HG03025 (cell line): Measurements from ENCODE around the gene ASH1L.
"Not testable (repeated sequence)": the region's sequence is repeated elsewhere in the genome, so short reads cannot be mapped to it uniquely, and the experiment has no call there.

ENCODE experiments used
- ATAC-seq: cut with Tn5 transposase; IDR thresholded peaks from one replicate; pipeline ENCODE4 v1.9.1; 2021; ENCODE audit warnings: mild to moderate bottlenecking, moderate library complexity; ENCODE audit not compliant: unreplicated experiment, low FRiP score

The ASH1L gene

DNA sequence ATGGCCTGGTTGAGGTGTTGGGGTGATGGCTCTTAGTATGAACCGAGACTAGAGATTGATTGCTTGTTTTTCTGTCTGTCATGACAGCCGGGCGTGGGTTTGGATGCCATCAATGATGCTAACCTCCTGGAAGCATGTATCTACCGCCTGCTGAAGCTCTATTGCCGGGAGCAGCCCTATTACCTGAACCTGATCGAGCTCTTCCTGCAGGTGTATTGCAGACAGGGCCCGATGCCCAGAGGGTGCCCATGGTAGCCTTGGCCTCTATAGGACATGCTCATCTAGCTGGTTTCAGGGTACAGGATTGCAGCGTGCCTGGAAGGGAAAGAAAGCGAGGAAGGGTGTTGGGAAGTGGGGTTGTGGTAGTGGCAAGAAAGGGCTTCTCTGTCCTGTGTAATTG, 244.5 kb downstream of the ASH1L start:
- ATAC-seq = no peak

DNA sequence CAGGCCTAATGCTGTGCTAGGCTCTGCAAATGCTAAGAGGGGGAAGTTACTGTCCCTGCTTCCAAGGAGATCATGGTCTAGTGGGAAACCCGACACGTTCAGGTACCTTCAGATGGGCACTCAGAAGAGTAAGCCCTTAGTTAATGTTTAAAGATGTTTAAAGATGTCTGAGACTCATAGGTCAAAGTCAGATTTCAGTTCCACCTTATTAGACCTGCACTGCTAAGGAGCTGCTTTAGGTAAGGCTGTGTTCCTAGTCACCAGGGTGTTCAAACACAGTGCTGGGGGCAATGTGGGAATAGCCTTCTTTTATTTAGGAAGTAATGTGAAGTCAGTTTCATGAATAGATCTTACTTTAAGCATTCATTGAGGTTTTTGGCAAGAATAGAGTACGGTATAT, 245.7 kb downstream of the ASH1L start:
- no peak for ATAC-seq

DNA sequence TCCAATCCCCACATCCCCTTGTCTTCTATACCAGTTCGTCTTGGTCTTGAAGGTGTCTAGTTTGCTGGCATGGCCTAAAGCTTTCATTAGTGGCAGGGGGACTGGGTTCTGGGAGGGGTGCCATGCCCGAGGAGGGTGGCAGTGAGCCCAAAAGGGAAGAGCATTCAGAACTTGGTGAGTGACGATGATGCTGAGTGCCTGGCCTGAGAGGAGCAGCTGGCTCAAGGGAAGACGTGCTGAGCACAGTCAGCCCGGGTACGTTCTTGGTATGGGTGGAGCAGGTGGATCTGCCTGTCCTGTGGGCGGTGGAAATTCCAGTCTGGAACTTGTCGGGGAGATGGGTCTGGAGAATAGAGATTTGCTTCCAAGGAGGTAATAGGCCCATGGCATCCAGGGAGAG, 249.3 kb downstream of the ASH1L start:
- ATAC-seq = no peak

DNA sequence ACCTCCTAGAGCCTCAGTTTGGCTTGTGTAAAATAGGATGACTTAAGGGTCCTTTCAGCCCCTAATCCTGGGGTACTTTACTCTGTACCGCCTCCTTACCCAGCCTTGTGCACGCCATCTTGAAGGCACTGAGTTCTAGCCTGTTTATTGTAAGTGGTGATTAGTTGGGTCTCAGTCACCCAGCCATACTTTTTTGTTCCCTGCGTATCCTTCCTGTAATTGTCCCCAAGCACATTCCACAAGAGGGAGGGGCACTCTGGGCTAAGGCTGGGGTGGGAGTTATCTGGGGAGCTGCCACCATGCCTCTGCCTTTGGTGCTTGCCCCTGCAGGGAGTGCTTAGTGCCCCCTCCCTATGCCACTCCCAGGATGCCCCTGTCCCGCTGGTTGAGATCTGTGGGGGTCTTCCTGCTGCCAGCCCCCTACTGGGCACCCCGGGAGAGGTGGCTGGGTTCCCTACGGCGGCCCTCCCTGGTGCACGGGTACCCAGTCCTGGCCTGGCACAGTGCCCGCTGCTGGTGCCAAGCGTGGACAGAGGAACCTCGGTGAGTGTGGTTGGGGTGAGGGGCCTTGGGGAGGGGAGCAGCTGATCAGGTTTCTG, 253.1 kb downstream of the ASH1L start:
- ATAC-seq = no peak

DNA sequence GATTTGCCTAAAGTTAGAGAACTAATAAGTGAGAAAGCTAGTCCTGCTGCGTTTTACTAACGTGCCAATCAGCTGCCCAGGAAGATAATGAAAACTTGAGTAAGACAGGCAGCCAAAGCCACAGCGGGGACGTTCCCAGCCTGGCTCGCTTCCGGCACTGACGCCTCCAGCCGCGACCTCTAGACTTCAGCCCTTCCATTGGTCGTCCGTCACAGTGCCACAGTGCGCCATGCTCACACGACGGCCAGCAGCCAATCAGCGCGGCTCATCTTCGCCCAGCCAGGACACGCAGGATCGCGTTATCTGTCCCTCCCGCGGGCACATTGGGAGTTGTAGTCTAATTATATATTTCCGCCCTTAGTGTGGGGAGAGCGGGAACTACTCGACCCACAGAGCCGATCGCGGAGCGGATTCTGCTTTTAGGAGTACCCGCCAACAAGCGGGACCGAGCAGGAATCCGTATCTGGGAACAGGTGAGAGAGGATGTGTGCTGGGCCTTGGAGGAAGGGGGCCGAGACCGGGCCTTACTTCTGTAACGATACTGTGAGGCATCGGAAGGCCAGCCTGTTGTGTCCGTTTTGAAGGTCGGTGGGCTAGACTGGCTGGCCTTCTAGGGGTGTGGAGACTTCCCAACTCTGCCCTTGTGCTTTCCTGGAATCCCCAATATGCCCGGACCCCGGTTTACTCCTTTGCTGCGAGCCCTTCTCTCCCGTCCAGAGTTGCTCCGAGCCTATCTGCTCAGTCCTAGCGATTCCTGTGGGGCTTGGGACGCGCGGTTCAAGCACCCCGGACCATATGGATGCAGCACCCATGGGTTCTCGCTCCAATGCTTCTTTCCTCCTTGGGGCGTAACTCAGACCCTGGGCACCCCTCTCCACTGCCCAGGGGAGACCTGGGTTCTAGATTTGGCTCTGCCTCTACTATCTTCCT, 253.8 kb downstream of the ASH1L start, which contains the start of gene FDPS:
Gene FDPS, plus strand, starts transcription at position 374 of the 930 bp plus-strand sequence. CDS start 924 bp downstream, outside the sequence.
- peak; percentile 84 for ATAC-seq

DNA sequence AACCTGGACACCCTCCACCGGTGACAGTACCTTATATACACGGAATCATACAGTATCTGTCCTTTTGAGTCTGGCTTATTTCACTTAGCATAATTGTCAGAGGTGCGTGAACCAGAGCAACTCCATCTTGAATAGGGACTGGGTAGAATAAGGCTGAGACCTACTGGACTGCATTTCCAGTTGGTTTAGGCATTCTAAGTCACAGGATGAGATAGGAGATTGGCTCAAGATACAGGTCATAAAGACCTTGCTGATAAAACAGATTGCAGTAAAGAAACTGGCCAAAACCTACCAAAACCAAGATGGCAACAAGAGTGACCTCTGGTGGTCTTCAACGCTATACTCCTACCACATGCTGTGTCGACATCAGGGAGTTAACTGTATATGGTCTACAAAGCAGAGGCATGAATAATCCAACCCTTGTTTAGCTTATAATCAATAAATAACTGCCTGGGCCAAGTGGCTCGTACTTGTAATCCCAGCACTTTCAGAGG, 255.3 kb downstream of the ASH1L start:
- no peak for ATAC-seq

DNA sequence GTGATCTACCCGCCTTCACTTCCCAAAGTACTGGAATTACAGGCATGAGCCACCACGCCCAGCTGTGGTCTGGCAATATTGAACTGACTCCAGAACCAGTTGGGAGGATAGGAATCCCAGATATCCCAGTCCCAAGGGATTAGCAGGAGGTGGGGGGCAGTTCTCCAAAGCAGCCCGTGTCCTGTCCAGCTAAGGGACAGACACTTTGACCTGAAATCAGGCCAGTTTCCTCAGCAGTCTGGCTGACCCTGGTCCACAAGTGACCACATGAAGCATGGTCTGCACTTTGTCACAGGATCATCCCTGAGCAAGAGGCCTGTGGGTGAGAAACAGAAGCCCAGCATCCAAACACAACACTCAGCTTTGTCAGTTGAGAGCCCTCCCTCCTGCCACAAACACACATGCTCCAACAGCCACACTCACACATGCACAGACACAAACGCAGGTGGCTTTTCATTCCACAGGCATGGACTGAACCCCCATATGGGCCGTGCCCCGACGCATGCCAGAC, 256.7 kb downstream of the ASH1L start:
- no peak for ATAC-seq

DNA sequence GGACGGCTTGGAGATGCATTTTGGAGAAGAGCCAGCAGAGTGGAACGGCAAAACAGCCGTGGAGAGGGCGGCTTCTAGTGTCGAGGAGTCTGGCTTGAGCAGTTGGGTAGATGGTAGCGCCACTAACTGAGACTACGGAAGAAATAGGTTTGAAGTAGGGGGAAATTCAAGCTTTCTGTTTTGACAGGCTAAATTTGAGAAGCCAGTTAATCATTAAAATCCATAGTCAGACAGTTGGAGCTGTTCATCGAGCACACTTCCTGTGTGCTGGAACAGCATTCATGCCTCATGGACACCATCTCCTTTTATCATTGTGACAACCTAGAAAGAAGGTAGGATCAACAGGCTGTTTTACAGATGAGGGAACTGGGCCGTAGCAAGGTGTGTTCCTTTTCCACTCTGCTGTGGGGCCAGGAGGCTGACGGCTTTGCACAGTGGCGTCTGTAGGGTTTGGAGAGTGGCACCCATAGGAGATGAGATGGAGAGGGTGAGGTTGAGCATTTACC, 258.0 kb downstream of the ASH1L start:
- ATAC-seq = no peak

DNA sequence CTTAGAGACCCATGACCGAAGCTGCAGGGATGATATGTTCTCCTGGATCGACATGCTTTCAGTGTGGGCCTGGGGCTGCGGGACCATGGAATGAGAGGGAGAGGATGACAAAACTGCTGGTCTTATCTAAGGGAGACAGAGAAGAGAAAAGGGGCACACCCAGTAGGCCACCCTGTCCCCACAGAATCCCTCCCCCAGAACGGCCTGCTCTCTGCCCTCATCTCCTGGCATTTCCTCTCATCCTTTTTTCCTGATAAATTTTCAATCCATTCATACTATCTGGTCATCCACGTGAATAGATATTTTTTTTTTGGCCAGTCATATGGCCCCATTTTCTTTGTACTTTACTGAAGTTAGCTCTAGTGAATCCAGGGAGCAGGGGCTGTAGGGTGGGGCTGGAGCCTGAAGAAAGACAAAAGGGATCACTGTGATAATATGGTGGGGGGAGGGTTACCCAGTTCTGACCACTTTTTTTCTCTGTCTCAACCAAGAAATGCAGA, 261.2 kb downstream of the ASH1L start, which contains the start of gene PKLR:
Gene PKLR, minus strand, starts transcription at position 97 of the 500 bp plus-strand sequence. Its CDS starts 43 bp downstream, at position 54.
- ATAC-seq = no peak

DNA sequence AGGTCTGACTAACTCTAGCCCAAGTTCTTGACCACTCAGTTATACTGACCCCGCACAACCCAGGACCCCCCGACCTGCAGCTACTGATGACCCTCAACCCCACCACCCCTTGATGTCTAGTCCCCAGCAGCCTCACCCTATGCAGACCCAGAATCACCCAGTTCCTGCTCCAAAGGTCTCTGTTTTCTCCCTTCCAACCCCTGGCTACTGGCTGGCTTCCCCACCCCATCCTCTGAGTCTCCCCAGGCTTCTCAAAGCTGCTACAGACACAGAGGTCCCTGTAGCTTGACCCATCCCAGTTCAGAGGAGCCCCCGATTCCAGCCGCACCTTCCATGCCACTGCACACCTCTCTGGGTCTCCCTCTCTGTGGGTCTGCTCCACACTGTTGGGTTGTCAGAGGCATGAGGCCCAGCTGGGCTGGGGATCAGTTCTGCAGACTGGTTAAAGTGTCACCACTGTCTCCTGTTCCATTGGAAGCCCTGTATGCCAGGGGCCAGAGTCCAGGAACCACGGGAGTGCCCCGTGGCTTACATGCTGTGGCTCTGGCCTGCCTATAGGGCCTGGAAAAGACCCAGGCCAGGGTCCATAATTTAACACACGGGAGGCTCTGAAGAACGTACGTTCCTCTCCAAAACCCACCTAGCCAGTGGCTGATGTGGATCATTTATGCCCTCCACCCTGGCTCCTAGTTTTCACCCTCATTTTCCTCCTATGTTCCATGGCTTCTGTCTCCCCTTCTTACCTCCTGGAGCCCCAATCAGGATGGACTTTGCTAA, 261.9 kb downstream of the ASH1L start:
- no peak for ATAC-seq

DNA sequence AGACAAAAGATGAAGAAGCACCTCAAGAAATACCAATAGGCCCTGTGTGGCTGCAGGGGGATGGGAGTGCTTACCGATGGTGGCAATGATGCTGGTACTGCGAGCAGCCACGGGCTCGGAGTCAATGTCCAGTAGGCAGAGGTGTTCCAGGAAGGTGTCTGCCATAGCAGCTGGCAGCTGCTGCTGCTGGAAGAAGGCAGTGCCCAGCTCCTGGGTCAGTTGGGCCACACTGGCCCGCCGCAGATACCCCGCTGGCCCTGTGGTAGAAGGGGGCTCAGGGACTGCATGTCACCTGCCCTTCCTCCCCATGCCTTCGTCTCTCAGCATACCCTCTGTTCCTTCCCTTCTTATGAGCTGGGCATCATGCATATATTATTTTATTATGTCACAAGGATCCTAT, 262.6 kb downstream of the ASH1L start:
- no peak for ATAC-seq

DNA sequence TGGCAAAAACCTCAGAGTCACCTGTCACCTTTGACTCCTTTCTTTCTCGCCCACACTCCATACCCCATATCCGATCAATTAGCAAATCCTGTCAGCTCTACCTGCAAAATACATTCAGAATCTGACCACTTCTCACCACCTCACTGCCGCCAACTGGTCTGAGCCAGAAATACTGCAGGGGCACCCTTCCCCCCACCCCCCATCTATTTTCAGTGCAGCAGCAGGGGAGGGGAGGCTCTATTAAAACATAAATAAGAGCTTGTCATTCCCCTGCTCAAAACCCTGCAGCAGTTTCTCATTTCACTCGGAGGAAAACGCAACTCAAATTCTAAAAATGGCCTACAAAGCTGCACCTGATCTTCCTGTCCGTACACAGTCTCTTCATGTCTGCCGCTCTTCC, 265.2 kb downstream of the ASH1L start:
- ATAC-seq = no peak

DNA sequence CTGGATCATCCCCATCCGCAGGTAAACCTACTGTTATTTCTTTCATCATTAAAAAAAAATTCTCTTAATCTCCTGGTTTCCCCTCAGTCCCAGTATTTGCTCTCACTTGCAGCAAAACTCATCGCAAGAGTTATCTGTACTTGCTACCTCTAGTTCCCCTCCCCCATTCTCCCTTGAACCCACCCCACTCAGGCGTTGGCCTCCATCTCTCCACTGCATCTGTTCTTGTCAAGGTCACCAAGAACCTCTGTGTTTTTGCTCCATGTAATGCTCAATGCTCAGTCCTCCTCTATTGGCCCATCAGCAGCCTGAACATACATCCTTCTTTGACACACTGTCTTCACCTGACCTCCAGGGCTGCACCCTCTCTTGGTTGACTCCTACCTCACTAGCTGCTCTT, 265.9 kb downstream of the ASH1L start:
- no peak for ATAC-seq

DNA sequence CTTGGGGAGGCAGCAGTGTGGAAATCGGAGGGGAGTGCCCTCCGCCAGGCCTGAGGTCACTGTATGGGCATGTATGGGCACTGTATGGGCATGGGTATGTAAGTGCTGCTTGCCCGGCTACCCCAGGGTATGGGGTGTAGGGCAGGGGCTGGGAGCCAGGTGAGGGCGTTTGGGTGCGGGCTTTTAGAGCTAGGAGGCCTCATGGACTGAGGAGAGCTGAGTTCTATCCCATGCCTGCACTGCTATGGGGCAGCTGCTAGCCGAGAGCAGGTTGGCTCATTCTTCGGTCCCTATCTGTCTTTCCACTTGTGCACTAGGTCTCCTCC, 266.7 kb downstream of the ASH1L start:
- no peak for ATAC-seq

DNA sequence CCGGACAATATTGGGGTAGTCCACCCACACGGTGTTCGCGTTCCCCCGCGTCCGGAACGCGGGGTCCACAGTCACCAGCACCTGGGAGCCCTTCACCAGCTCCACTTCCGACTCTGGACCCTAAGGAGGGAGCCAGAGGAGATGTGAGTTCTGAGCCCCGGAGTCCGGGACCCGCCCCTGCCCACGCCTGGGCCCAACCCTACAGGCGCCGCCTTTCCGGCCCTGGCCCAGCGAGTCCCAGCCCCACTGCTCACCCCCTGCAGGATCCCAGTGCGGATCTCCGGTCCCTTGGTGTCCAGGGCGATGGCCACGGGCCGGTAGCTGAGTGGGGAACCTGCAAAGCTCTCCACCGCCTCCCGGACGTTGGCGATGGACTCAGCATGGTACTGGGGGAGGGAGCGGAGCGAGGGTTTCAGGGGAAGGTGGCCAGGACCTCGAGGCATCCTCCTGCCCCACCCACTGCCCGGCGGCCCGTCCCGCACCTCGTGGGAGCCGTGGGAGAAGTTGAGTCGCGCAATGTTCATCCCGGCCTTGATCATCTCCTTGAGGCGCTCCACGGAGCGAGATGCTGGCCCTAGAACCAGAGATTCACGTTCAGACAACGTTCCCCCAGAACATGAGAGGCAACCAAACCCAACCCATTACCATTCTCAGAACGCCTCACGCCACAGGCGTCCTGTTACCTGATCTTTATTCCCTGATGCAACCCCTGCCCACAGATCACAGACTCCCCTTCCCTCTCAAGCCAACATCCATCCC, 267.2 kb downstream of the ASH1L start:
- ATAC-seq = no peak

DNA sequence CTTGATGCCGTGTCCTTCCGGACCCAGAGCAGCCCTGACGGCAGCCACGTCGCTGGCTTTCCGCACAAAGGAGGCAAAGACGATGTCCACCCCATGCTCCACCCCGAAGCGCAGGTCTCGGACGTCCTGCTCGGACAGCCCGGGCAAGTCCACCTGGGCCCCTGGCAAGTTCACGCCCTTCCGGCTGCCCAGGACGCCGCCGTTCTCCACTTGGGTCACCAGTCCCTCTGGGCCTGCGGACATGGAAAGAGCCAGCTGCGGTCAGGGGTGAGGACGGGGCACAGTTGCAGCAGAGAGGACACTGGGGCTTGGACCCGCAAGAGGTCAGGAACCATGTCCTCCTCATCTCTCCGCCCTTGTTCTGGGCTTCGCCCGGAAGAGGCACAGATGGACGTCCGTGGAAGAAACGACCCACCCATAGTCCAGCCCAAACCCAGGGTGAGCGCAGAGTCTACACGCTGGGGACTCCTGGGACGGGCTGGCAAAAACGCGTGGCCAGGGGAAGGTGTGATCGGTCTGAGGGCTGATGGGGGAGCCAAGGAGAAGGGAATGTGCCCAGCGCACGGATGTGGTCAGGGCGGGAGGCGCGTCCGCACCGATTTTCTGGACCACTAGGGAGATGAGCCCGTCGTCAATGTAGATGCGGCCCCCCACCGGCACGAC, 268.0 kb downstream of the ASH1L start:
- no peak for ATAC-seq

DNA sequence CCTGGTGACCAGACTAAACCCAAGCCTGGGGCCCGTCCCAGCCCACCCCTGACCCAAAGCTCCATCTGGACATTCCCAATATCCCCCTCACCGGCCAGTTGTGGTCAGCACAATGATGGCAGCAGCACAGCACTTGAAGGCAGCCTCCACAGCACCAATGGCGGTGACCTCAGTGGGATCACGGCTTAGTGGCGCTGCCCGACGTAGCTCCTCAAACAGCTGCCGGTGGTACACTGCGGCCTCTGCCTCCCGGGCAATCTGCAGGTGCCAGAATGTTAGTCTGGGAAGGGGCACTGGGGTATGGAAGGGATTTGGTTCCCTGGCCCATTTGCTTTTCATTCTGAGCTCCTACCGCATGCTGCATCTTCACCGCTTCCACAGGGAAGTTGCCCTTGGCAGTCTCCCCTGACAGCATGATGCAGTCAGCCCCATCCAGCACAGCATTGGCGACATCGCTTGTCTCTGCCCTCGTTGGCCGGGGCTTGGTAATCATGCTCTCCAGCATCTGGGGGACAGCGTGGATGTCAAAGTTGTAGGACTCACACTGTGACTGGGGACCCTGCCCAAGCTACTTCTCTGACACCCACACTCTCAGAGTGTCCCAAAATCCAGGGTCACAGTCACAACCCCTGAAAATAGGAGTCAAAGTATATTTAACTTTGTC, 269.4 kb downstream of the ASH1L start:
- no peak for ATAC-seq

DNA sequence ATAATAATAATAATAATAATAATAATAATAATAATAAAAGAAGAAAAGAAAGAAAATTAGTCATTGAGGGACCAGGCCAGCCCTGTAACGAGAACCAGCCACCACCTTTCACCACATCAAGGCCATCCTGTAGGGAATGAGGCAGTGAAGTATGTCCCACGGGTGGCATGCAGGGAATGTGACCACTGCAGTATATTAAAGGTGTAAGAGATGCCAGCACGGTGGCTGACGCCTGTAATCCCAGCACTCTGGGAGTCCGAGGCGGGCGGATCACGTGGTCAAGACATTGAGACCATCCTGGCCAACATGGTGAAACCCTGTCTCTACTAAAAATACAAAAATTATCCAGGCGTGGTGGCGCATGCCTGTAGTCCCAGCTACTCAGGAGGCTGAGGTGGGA, 271.6 kb downstream of the ASH1L start:
- not testable (repeated sequence) for ATAC-seq
